Measurements from ENCODE around the gene LDLRAD3. TPM values are rescaled to one million over a fixed set of nuclear protein-coding genes. Genes with fewer than 3 reads are reported as not detected.

The LDLRAD3 gene
- total RNA-seq, 2 experiments from 2014 or later, result not detected

- CTCF ChIA-PET, result no interaction called here
- H3K4me3 Mint-ChIP-seq, result no peak overlapping the region
- ATAC-seq (no peak), DNase-seq (no peak)
- H3K36me3 Mint-ChIP-seq, result no peaks in the 10 kb centered on the region
- peaks cover 6% of the 10 kb centered on the region for H3K27me3 Mint-ChIP-seq
- H3K9me3 Mint-ChIP-seq (ENCODE audit: low read depth), result peaks cover 2% of the 10 kb centered on the region
- no peaks in the 10 kb centered on the region for H3K4me1 Mint-ChIP-seq
- H3K27ac Mint-ChIP-seq, result no peak overlapping the region
Observed at GRCh38 chr11:36191941-36192340, 248.1 kb downstream of the LDLRAD3 start.

GRCh38 chr11:36192425-36193289 is 248.8 kb downstream of the LDLRAD3 start:
- CTCF ChIA-PET, result no interaction called here
- ATAC-seq (no peak), DNase-seq (no peak)
- Mint-ChIP-seq H3K9me3 (ENCODE audit: low read depth) (peaks cover 2% of the 10 kb centered on the region), H3K27me3 (peaks cover 4% of the 10 kb centered on the region), H3K36me3 (no peaks in the 10 kb centered on the region), H3K4me1 (no peaks in the 10 kb centered on the region), H3K27ac (no peak overlapping the region), H3K4me3 (no peak overlapping the region)

GRCh38 chr11:36193290-36193619 is 249.4 kb downstream of the LDLRAD3 start:
- Mint-ChIP-seq H3K4me3 (no peak overlapping the region), H3K27me3 (peaks cover 4% of the 10 kb centered on the region), H3K27ac (no peak overlapping the region), H3K4me1 (no peaks in the 10 kb centered on the region), H3K9me3 (ENCODE audit: low read depth) (peaks cover 2% of the 10 kb centered on the region), H3K36me3 (no peaks in the 10 kb centered on the region)
- ATAC-seq, result no peak
- no peak for DNase-seq
- CTCF ChIA-PET, result no interaction called here

GRCh38 chr11:36193721-36194120 is 249.9 kb downstream of the LDLRAD3 start:
- no peak for DNase-seq
- H3K36me3 Mint-ChIP-seq, result no peaks in the 10 kb centered on the region
- ATAC-seq, result no peak
- peaks cover 2% of the 10 kb centered on the region for H3K9me3 Mint-ChIP-seq (ENCODE audit: low read depth)
- H3K27ac Mint-ChIP-seq, result no peak overlapping the region
- no peaks in the 10 kb centered on the region for H3K4me1 Mint-ChIP-seq
- H3K27me3 Mint-ChIP-seq, result peaks cover 4% of the 10 kb centered on the region
- CTCF ChIA-PET, result no interaction called here
- H3K4me3 Mint-ChIP-seq, result no peak overlapping the region

- CTCF ChIA-PET, result no interaction called here
- ATAC-seq, result no peak
- H3K27me3 Mint-ChIP-seq, result peaks cover 4% of the 10 kb centered on the region
Observed at GRCh38 chr11:36195496-36196354, 251.9 kb downstream of the LDLRAD3 start.

GRCh38 chr11:36196411-36196998 is 252.6 kb downstream of the LDLRAD3 start:
- CTCF ChIA-PET, result no interaction called here
- Mint-ChIP-seq H3K9me3 (ENCODE audit: low read depth) (no peaks in the 10 kb centered on the region), H3K36me3 (no peaks in the 10 kb centered on the region), H3K4me3 (no peak overlapping the region), H3K27me3 (peaks cover 4% of the 10 kb centered on the region), H3K4me1 (no peaks in the 10 kb centered on the region), H3K27ac (no peak overlapping the region)
- ATAC-seq (no peak), DNase-seq (no peak)

More at GRCh38 chr11:36195496-36196354, 251.9 kb downstream of the LDLRAD3 start:
- DNase-seq, result no peak
- Mint-ChIP-seq H3K27ac (no peak overlapping the region), H3K9me3 (ENCODE audit: low read depth) (no peaks in the 10 kb centered on the region), H3K4me3 (no peak overlapping the region), H3K36me3 (no peaks in the 10 kb centered on the region), H3K4me1 (no peaks in the 10 kb centered on the region)

- ATAC-seq (no peak), DNase-seq (no peak)
- H3K4me1 Mint-ChIP-seq, result no peaks in the 10 kb centered on the region
- H3K36me3 Mint-ChIP-seq, result no peaks in the 10 kb centered on the region
- H3K27me3 Mint-ChIP-seq, result no peaks in the 10 kb centered on the region
- H3K4me3 Mint-ChIP-seq, result no peak overlapping the region
- H3K9me3 Mint-ChIP-seq (ENCODE audit: low read depth), result no peaks in the 10 kb centered on the region
- CTCF ChIA-PET, result no interaction called here
- H3K27ac Mint-ChIP-seq, result no peak overlapping the region
Observed at GRCh38 chr11:36201411-36201810, 257.5 kb downstream of the LDLRAD3 start.

GRCh38 chr11:36205536-36205935 is 261.7 kb downstream of the LDLRAD3 start:
- H3K36me3 Mint-ChIP-seq, result no peaks in the 10 kb centered on the region
- no peaks in the 10 kb centered on the region for H3K27me3 Mint-ChIP-seq
- no peaks in the 10 kb centered on the region for H3K4me1 Mint-ChIP-seq
- H3K4me3 Mint-ChIP-seq, result no peak overlapping the region
- CTCF ChIA-PET, result interaction anchor here (1.1 kb wide), 1 partner anchor 28 kb away, joined by 3 read pairs; no protein-coding TSS in a partner anchor
- H3K27ac Mint-ChIP-seq, result no peak overlapping the region
- ATAC-seq (no peak), DNase-seq (no peak)
- H3K9me3 Mint-ChIP-seq (ENCODE audit: low read depth), result no peaks in the 10 kb centered on the region

GRCh38 chr11:36210529-36210928 is 266.7 kb downstream of the LDLRAD3 start:
- ATAC-seq, result no peak
- H3K4me1 Mint-ChIP-seq, result no peaks in the 10 kb centered on the region

GRCh38 chr11:36211761-36212430 is 268.0 kb downstream of the LDLRAD3 start:
- H3K27me3 Mint-ChIP-seq, result no peaks in the 10 kb centered on the region
- no peaks in the 10 kb centered on the region for H3K4me1 Mint-ChIP-seq
- no peak overlapping the region for H3K4me3 Mint-ChIP-seq
- no peaks in the 10 kb centered on the region for H3K36me3 Mint-ChIP-seq
- CTCF ChIA-PET, result no interaction called here
- H3K27ac Mint-ChIP-seq, result no peak overlapping the region
- DNase-seq (no peak), ATAC-seq (no peak)
- H3K9me3 Mint-ChIP-seq (ENCODE audit: low read depth), result no peaks in the 10 kb centered on the region

More at GRCh38 chr11:36210529-36210928, 266.7 kb downstream of the LDLRAD3 start:
- Mint-ChIP-seq H3K9me3 (ENCODE audit: low read depth) (no peaks in the 10 kb centered on the region), H3K4me3 (no peak overlapping the region), H3K36me3 (no peaks in the 10 kb centered on the region), H3K27me3 (no peaks in the 10 kb centered on the region), H3K27ac (no peak overlapping the region)
- CTCF ChIA-PET, result no interaction called here
- no peak for DNase-seq

GRCh38 chr11:36212564-36213392 is 268.9 kb downstream of the LDLRAD3 start:
- H3K27me3 Mint-ChIP-seq, result no peaks in the 10 kb centered on the region
- H3K4me3 Mint-ChIP-seq, result no peak overlapping the region
- H3K27ac Mint-ChIP-seq, result no peak overlapping the region
- H3K4me1 Mint-ChIP-seq, result no peaks in the 10 kb centered on the region
- H3K9me3 Mint-ChIP-seq (ENCODE audit: low read depth), result no peaks in the 10 kb centered on the region
- CTCF ChIA-PET, result no interaction called here
- ATAC-seq (no peak), DNase-seq (no peak)
- no peaks in the 10 kb centered on the region for H3K36me3 Mint-ChIP-seq

GRCh38 chr11:36213393-36213840 is 269.6 kb downstream of the LDLRAD3 start:
- ATAC-seq (no peak), DNase-seq (no peak)
- CTCF ChIA-PET, result no interaction called here
- Mint-ChIP-seq H3K4me3 (no peak overlapping the region), H3K9me3 (ENCODE audit: low read depth) (no peaks in the 10 kb centered on the region), H3K4me1 (no peaks in the 10 kb centered on the region), H3K36me3 (no peaks in the 10 kb centered on the region), H3K27ac (no peak overlapping the region), H3K27me3 (no peaks in the 10 kb centered on the region)

All from activated CD8-positive, alpha-beta memory T cell treated with anti-CD3 and anti-CD28 coated beads, Interleukin-2, amount 10 ng/mL, durations not matched to agents 7 days and 5 days (primary cell).